GM18870 (cell line): Measurements from ENCODE around the gene CASS4.
"Not testable (repeated sequence)": the region's sequence is repeated elsewhere in the genome, so short reads cannot be mapped to it uniquely, and the experiment has no call there.

Experiments
- ATAC-seq: cut with Tn5 transposase; IDR thresholded peaks from one replicate; pipeline ENCODE4 v1.9.1; 2021; ENCODE audit warnings: moderate library complexity; ENCODE audit not compliant: unreplicated experiment

CASS4 gene

DNA sequence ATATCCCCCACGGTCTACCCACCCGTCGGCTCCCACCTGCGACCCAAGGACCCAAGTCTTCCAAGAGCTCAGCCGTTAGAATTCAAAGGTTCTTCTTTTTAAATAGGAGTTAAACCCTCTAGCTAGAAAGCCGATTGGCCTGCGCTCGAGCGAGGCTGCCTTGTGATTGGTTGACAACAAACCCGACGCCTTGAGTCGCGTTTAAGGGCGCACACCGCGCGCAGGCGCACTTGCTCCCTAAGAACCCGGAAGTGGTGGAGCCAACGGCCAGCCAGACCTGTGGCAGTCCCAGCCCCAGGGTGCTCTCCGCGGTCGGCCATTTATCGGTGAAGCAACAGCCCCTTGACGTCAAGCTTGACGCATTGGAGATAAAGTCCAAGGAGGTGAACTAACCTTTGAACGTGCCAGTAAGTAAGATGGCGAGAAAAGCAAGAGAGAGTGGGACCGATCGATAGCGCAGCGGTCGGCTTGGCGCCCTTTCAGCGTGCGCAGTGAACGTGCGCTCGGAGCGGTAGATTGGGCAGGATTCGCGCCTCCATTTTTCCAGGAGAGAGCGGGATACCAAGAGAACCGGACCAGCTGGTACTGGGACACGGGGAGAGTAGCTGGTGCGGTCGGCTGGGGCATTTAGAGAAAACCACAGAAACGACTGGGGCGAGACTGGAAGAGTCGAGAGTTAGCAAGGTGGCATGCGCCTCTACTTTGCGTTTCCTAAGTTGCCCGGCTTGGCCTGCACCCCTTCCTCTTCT lies 19.8 kb upstream of the CASS4 start, which contains the start of the genes AURKA and CSTF1:
TSS of gene AURKA (minus strand) at position 84 of the 749 bp plus-strand sequence. CDS start 4,018 bp downstream, outside the sequence.
TSS of gene CSTF1 (plus strand) at position 514 of the 749 bp plus-strand sequence. CDS start 2,908 bp downstream, outside the sequence.
- ATAC-seq: peak; percentile 96

DNA sequence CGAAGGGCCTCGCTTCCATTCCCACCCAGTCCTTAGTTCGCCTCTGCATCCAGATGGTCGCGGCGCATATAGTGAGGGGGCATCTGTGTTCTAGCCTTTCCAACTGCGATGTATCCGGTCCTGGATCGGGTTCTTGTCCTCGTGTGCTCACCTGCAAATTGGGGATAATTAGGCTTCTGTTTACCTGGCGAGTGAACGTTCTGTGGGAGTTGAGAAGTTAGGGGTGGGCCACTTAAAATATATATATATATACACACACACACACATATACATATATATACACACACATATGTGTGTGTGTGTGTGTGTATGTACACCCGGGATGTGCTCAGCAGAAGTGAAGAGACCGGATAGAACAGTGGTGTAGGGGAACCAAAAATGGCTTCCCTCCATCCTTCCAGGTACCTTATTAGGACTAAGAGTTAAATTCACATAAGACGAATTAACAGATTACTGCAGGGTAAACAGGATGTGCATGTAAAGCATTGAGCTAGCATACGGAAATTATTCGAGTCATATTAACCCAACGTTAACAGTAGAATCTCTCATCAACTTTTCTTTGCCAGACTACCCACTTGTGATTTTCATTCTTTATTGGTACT lies 19.1 kb upstream of the CASS4 start:
- no peak for ATAC-seq

DNA sequence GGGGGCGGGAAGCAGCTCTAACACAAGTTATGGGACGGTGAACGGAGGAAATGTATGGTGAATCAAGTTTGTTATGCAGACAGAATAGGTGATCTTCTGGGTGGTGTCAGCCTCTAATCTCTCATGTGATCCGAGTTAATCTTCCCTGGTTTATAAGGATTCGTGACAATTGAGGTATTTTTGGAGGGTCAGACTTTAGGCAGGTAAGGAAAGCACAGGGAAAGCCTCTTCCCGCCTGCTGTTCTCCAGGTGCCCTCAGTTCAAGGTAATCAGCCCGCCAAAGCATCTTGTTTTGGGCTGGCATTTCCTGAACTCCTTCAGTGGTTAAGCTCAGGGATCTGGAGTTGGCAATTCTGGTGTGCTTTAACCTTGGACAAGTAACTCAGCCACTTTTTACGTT lies 18.4 kb upstream of the CASS4 start:
- ATAC-seq: no peak

DNA sequence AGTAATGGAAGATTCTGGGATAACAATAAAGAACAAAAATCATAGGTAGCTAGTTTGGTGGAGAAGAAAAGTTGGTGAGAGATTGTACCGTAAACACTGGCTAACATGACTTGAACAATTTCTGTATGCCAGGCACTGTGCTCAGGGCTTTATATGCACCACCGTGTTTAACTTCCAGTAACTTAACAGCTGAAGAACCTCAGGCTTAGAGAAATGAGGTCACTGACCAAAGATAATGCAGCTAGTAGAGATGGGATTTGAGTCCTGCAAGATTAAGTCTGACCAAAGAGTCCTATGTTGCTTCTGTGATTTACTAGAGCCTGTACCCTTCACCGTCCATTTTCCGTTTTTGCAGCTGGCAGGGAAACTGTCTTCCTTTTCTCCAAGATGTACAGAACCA lies 16.9 kb upstream of the CASS4 start:
- no peak for ATAC-seq

DNA sequence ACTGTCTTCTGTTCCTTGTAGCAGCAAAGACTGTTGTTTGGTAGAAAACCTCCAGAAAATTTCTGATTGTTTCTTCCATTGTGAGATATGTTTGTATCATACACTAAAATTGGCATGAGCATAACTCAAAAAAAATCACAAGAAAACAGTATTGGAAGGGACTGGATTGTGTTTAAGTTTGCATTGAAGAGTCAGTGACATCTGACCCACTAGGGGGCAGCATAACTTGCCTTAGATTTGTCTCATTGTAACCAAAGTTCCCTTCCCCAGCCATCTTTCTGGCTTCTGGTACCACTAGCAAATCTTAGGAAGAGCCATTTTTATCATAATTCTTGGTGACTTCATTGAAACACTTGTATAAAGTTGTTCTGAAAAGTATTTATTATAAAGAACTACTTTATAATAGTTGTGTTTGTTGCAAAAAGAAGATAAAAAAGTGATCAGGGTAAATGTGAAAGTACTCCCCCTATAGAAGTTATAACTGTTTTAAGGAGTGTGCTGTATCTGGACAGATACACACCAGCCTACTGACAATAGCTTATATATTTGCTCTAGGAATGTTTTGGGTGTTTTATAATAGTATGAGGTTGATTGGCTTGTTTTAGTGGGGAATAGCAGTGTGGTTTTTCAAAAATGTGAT lies 11.9 kb upstream of the CASS4 start:
- ATAC-seq: no peak

DNA sequence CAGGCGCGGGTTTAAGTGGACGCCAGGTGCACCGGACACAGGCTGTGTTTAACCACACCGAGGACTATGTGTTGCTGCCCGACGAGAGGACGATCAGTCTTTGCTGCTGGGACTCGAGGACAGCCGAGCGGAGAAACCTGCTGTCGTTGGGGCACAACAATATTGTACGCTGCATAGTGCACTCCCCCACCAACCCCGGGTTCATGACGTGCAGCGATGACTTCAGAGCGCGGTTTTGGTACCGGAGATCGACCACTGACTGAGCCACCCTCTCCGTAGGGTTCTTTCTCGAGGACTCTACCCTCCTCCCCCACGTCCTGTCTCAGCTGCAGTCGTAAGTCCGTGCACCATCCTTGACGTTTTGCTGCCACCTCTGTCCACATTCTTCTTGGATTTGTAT lies 8.6 kb upstream of the CASS4 start:
- no peak for ATAC-seq

DNA sequence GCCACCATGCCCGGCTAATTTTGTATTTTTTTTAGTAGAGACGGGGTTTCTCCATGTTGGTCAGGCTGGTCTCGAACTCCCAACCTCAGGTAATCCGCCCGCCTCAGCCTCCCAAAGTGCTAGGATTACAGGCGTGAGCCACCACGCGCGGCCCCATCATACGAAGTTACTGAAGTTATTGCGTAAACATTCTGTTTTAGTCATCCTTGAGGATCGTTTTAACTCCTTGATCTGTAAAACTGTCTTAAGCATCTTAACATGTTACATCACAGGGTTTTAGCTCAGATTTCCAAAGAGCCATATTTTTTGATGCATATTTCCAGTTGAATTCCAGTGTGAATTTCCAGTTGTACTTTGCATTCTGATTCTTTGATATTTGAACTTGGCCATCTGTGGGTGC lies 6.7 kb upstream of the CASS4 start:
- ATAC-seq: not testable (repeated sequence)

DNA sequence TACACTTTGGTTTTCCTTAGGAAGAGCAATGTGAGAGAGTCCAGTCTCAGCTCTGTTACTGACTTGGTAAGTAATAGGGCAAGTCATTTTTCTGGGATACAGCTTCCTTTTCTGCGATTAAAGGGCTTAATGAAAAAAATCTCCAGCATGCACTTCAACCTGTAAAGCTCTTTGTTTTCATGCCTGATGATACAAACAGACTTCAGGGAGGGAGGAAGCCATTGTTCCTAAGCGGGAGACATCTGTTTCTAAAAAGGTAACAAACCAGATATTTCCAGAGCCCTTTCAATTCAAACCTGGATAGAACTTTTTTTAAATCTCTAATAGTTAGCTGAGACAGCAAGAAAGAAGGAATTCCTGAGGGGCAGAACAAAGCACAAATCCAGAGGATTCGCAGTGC lies 5.2 kb upstream of the CASS4 start:
- ATAC-seq: no peak

DNA sequence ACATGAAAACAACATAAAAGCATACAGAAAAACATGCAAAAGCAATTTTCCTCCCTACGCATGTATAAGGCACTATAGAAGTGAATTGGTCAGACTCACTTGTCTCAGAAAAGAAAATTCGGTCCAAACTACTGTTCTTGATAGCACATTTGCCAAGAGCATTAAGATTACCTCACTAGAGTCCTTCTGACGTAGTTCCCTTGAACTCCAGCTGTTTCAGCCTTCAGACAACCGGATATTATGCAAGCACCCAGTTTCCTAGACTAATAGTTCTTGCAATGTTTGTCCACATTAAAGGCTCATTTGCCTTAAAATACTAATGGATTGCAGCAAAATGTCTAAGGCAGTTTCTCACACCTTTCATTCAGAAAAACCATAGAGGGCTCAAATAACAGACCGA lies 2.5 kb upstream of the CASS4 start:
- ATAC-seq: no peak

DNA sequence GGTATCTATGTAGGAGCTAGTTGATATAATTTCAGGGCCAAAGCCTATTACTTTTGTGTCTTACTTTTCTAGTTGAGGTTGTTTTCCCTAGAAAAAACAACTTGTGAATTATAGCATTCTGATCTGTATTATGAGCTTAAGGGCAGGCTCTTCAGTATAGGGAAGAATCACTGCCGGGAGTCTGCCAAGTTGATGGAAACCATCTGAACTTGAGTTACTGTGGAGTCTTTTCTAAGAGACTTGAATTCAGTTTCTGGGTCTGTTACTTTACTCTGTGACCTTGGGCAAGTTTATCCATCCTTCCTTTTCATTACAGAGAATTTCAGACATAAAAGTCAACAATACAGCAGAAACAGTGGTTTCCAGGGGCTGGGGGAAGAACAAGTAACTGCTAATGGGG lies 2.1 kb upstream of the CASS4 start:
- ATAC-seq: no peak

DNA sequence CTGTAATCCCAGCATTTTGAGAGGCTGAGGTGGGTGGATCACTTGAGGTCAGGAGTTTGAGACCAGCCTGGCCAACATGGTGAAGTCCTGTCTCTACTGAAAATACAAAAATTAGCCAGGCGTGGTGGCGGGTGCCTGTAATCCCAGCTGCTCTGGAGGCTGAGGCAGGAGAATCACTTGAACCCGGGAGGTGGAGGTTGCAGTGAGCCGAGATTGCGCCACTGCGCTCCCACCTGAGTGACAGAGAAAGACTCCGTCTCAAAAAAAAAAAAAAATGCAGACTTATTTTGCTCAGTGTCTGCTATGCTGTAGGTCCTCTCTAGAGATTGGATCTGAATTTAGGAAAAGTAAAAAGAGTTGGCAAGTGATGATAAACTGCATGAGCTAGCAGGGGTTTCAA lies 773 bp upstream of the CASS4 start:
- ATAC-seq: not testable (repeated sequence)

DNA sequence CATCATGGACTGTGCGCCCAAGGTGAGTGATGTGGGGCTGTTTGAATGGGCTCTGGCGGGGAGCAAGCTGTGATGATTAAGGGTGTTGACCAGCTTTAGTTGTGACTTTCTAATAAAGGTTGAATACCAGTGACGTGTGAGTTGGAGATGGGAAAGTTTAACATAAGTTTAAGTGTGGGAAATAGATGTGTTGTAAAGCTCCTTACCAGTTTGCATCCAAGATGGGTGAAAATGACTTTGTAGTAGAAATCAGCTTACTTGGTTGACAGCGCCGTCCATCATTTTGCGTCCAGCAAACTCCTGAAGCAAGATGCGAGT lies 372 bp downstream of the CASS4 start:
- ATAC-seq: no peak

DNA sequence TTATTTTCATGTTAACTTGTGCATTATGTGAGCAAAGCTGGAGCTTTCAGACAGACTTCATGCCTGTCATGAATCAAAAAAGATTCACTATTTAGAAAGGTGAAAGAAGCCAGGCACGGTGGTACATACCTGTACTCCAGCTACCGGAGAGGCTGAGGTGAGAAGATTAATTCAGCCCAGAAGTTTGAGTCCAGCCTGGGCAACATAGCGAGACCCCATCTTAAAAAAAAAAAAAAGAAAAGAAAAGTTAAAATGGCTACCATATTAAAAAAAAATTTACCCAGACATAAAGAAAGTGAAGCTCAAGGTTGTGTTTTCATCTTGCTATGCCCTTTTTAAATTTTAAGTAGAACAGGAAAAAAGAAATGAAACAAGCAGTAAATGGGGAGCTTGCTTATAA lies 889 bp downstream of the CASS4 start:
- no peak for ATAC-seq

DNA sequence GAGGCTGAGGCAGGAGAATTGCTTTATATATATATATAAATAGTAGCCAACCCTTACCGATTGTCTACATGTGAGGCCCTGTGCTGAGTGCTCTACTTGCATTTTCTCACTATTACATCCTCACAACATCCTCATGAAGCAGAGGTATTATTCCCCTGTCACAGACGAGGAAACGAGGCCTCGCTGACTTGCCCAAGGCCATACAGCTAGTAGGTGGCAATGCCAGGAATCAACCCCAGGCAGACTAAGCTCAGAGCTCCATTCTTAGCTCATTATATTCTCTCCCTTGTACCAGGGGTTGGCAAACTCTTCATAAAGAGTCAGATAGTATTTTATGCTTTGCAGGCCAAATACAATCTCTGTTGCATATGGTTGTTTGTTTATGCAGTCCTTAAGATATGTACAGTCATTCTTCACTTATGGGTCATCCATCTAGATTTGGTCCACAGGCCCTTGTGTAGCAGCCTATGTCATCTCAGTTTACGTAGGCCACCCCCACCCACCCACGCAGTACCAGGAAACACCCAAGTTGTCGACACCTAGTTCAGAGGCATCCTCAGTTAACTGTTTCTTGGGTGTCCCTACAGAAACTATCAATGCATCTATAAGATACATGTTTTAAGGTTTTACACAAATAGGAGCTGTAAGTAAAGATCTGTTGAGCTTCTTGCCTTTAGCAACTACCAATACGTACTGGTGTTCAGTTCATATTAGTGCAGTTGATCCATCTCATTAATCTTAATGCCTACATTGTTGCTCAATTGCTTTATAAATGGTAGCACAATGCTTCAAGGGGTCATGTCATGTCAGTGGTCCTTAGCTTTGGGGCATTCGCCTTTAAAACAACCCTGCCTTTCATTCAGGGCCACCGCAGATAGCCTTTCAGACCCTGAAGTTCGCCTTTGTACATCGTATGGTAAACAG lies 3.0 kb downstream of the CASS4 start:
- ATAC-seq: no peak

DNA sequence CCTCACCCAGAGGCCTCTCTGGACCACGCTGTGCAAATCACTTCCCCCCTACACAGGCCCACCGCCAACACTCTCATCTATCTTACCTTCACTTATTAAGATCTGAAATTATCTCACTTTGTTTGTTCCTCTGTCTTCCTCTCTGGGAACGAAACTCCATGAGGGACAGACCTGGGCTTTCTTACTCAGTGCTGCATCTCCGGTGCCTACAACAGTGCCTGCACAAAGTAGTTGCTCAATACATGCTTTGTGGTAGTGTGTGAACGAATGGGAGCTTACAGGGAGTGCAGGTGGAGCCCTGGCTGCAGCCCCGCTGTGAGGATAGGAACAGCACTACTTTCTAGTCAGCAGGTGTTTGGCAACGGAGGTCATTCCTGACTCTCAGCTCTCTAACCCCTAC lies 5.3 kb downstream of the CASS4 start:
- no peak for ATAC-seq

DNA sequence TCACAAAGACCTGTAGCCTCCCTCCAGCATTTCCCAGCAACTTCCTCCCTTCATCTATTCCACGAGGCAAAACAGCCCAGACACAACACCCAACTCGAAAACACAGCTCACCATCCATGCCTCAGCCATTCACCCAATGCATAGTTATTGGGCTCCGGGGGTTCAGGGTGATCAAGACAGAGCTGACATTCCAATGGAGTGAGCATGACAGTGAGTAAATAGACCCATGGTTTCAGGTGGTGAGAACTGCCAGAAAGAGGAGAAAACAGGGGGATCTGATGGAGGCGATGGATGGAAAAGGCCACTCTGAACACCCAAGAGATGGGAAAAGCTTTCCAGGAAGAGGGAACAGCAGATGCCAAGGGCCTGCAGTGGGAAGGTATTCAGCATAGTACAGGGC lies 5.9 kb downstream of the CASS4 start:
- no peak for ATAC-seq

DNA sequence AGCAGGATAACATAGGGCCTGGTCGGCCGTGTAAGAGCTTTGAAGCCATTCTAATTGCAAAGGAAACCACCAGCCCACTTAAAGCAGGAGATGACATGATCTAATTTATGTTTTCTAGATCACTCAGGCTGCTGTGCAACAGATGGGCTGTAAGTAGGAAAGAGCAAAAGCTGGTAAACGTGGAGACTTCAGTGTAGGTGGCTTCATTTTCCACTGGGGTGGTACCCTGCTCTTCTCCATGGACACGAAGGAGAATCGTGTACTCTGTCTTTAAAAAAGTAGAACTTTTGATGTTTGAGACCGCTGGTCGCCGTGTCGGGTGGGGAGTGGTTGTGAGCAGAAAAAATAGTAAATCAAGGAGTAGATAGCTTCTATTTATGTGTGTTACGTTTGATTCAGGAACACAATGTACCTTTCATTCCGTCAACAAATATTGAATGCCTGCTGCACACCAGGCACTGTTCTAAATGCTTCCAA lies 6.4 kb downstream of the CASS4 start:
- no peak for ATAC-seq

DNA sequence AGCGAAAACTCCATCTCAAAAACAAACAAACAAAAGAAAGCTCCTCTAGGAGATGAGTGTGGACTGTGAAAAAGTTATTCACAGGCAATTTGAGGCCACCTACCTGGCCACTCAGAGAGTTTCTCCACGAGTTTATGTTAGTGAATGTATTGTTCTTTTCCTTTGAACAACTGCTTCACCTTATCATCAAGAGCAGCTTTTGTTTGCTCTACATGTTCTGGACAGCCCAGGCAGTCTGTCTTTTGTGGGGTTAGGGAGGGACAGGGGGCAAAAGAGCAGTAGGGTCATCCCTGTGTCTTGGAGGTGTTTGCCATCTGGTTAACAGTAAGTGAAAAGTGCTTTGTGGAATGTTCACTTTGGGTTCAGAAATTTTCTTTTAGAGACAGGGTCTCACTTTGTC lies 8.0 kb downstream of the CASS4 start:
- ATAC-seq: no peak

DNA sequence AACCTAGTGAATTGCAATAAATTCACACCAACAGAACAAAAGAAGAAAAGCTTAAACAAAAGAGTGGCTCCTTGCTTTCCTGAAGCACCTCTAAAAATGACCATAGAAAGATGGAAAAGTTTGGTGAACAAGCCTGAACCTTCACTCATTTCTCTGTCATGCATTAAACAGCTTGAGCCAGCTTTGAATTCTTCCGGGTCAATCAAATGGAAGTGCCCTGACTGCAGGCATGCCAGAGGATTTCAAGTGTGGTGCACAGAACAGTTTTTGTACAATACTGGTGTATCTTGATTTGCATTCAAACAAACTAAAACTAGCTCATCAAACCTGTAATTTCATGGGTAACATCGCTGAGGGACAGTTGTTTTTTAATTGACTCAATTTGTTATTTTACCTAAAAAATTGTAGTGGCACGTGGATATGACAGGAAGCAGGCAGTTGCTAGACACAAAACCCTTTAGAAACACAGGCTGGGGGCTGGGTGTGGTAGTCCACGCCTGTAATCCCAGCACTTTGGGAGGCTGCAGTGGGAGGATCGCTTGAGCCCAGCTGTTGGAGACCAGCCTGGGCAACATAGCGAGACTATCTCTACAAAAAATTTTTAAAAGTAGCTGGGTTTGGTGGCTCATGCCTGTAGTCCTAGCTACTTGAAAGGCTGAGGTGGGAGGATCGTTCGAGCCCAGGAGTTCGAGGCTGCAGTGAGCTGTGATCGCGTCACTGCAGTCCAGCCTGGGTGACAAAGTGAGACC lies 9.1 kb downstream of the CASS4 start:
- ATAC-seq: no peak

DNA sequence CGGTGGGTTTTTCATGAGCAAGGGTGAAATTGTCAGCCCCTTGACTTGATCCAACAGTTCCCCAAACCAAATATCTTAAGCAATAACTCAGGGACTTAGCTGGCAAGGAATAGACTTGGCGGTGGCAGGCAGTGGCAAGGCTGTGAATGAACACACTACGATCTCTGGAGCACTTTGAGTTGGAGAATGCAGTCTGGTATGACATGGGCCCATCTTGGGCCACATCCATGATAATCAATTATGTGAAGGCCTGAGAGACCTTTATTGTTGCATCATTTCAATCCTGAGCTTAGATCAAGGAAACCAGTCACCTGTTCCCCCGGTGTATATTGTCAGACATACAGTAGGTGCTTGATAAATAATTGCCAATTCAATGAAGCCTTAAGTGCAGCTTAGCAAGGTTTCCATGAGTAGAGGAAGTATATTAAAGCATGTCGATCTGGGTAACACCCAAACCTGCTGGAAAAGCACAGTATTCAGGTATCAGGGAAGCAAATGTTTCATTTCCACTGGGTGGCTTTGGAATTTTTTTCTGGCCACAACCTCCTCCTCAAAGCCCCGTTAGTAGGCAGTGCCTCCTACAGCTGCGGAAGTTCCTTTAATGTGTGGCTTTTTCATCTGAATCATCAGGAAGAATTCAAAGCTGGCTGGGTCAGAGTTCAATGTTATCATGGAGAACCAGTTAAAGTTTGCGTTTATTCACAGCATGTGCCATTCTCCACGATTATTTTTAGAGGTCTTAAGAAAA lies 10.2 kb downstream of the CASS4 start:
- ATAC-seq: no peak
